Endometrial microvascular endothelial cells (primary cell): ENCODE measurements around the gene KLHDC8A. TPM values are rescaled to one million over a fixed set of nuclear protein-coding genes. Genes with fewer than 3 reads are reported as not detected.
"Not testable (repeated sequence)": the region's sequence is repeated elsewhere in the genome, so short reads cannot be mapped to it uniquely, and the experiment has no call there.

Source experiments
- in situ Hi-C: cut with HindIII; loops from 2 replicates; pipeline ENCODE4 v1.10.0; 2017; ENCODE audit warnings: low sequenced_read_pairs, low pct_unique_long_range_greater_than_20kb; ENCODE audit errors: inconsistent ontology term
- total RNA-seq: library from RNA; depleted of rRNA; stranded (reverse); fragments of >200 nt; gene quantifications from one replicate; pipeline ENCODE4 v1.2.3, GENCODE V29; 2015; ENCODE audit errors: inconsistent ontology term

Gene KLHDC8A, protein sequence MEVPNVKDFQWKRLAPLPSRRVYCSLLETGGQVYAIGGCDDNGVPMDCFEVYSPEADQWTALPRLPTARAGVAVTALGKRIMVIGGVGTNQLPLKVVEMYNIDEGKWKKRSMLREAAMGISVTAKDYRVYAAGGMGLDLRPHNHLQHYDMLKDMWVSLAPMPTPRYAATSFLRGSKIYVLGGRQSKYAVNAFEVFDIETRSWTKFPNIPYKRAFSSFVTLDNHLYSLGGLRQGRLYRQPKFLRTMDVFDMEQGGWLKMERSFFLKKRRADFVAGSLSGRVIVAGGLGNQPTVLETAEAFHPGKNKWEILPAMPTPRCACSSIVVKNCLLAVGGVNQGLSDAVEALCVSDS
- not detected for total RNA-seq

DNA sequence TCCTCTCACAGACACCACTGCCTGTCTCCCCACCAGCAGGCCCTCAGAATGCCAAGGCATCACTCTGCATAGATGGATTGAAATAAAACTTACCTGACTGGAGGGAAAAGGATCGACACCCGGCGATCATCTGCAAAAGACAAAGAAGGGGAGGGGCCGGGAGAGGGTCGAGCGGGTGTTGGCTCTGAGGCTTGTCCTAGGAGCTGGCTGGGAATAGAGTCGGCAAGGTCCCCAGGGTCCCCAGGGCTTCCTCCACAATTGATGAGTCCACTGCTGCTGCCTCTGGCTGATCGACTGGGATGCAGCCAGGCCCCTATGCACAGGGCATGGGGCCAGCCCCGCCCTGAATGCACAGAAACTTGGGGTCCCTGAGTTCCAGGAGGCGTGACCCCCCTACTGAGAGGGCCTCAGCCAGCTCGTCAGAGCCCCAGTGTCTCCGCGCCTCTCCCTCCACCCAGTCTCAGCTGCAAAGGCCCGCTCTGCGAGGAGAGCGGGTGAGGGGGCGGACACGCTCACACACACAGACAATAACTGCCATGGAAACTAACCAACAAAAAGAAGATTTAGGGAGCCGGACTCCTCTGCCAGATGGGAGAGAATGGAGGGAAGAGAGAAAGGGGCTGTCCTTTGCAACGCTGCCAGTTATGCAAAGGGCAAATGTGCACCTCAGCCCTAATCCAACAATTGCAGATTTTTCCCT lies at the start of gene KLHDC8A:
Gene KLHDC8A (minus strand): TSS at position 483 of the 700 bp plus-strand sequence. CDS start 13,318 bp downstream, outside the sequence.
- in situ Hi-C loops, result no loop called here

DNA sequence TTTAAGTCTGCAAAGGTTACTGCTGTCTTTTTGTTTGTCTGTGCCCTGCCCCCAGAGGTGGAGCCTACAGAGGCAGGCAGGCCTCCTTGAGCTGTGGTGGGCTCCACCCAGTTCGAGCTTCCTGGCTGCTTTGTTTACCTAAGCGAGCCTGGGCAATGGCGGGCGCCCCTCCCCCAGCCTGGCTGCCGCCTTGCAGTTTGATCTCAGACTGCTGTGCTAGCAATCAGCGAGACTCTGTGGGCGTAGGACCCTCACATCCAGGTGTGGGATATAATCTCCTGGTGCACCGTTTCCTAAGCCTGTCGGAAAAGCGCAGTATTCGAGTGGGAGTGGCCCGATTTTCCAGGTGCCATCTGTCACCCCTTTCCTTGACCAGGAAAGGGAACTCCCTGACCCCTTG lies 49.5 kb upstream of the KLHDC8A start:
- in situ Hi-C loops, result not testable (repeated sequence)

DNA sequence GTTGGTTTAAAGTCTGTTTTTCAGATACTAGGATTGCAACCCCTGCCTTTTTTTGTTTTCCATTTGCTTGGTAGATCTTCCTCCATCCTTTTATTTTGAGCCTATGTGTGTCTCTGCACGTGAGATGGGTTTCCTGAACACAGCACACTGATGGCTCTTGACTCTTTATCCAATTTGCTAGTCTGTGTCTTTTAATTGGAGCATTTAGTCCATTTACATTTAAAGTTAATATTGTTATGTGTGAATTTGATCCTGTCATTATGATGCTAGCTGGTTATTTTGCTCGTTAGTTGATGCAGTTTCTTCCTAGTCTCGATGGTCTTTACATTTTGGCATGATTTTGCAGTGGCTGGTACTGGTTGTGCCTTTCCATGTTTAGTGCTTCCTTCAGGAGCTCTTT lies 47.8 kb upstream of the KLHDC8A start:
- in situ Hi-C loops, result not testable (repeated sequence)

DNA sequence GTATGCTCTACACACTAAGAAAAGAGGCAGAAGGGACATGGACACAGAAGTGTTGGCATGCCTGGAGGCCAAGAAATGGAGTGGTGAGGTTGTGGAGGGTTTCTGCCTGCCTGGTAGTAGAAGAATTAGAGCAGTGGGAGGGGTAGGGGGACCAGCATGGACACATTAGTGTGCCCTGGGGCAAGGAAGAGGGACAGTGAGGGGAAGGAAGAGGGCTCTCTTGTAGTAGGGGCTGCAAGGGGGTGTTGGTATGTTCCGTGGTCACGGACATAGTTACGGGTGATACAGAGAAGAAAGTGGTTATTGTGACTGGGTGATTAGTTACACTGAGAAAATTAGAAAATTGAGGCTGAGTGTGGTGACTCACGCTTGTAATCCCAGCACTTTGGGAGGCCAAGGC lies 41.9 kb upstream of the KLHDC8A start:
- in situ Hi-C loops, result no loop called here

DNA sequence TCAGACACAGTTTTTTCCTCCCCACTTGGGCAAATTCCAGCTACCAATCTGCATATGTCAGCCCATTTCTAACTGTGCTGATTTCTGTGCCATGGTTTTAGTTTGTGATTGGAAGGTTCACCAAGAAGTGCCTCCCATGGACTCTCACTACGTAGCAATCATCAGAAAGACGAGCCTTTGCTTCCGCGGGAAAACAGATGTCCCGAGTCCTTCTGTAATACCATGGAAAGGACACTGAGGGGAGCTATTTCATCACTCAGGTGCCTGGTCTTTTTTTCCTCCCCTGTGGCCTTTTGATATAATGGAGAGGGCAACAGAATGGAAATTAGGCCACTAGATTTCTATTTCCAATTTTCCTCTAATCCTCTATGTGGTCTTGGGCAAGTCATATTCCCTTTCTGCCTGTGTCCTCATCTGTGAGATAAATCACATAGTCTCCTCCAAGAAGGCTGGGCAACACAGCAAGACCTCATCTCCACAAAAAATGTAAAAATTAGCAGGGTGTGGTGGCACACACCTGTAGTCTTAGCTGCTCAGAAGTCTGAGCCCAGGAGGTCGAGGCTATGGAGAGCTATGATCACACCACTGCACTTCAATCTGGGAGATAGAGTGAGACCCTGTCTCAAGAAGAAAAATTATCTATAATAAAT lies 40.4 kb upstream of the KLHDC8A start:
- in situ Hi-C loops, result no loop called here

DNA sequence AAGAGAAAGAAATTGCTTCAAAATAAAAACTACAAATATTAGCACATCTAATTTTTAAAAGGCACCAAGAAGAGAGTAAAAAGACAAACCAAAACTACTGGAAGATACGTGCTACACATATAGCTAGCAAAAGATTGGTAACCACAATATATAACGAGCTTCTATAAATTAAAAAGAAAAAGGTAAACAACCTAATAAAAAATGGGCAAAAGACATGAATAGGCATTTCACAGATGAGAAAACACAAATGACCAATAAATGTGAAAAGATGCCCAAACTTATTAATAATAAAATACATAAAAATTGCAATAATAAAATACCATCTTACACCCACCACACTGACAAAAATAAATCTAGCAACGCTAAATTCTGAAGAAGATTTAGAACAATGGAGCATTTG lies 38.9 kb upstream of the KLHDC8A start:
- in situ Hi-C loops, result no loop called here

DNA sequence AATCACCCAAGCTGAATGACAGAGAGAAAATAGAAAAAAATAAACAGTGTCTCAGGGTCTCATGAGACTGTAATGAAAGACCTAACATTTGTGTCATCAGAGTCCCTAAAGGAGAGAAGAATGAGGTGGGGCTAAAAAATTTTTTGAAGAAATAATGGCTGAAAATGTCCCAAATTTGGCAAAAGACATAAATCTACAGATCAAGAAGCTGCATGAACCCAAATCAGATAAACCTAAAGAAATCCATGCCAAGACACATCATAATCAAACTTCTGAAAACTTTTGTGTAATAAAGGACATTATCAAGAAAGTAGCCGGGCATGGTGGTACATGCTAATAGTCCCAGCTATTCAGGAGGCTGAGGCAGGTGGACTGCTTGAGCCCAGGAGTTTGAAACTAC lies 35.9 kb upstream of the KLHDC8A start:
- in situ Hi-C loops, result no loop called here

DNA sequence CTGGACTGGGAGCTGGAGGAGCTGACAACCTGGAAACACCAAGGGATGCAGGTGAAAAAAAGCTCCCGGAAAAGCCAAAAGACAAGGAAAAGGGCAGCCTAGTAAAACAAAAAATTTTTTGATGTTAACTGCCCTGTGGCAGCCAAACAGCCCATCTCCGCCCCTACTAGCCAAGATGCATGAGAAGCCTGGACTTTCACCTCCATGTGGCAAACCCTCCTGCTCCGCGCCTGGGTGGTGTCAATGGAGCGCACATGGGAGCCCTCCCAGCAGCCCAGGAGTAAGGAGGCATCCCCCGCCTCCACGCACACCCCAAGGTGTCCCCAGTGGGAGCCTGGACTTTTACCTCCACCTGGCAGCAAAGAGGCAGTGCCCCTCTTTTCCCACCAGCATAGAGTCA lies 34.7 kb upstream of the KLHDC8A start:
- in situ Hi-C loops, result no loop called here

DNA sequence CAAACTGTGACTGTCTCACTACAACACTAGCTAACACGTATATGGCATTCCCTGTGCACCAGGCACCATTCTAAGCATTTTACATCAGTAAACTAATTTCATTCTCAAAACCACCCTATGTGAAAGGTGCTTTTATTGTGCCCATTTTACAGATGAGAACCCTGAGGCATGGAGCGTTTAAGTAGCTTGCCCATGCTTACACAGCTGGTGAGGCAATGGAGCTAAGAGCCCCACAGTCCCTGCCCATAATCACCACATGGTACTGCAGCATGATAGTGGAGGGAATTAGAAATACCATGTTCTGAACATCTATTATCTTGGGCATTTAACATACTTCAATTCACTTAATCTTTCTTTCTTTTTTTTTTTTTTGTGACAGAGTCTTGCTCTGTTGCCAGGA lies 31.1 kb upstream of the KLHDC8A start:
- in situ Hi-C loops, result no loop called here

DNA sequence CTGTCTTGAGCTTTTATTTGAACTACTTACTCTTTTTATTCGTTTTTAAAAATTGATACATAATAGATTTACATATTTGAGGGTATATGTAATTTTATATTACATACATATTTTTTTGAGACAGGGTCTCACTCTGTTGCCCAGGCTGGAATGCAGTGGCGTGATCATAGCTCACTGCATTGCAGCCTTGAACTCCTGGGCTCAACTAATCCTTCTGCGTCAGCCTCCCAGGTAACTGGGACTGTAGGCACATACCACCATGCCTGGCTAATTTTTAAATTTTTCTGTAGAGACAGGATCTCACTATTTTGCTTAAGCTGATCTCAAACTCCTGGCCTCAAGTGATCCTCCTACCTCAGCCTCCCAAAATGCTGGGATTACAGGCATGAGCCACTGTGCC lies 26.3 kb upstream of the KLHDC8A start:
- in situ Hi-C loops, result not testable (repeated sequence)

DNA sequence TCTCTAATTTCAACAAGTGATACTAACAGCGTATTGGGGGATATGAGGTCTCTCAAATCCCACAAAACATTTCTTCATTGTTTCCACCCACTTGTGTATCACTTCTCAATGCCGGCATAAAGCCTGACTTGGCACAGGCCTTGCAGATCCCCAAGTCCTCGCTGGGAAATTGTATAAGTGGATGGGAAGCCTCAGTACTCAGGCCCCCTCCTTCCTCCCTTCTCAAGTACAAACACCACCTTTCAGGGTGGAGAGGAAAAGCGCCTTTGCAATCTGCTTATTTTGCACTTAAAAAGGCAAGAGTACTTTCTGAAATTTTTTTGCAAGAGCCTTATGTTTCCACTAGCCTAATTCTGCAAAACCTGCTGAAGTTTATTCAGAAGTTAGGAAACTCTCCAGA lies 25.8 kb upstream of the KLHDC8A start:
- in situ Hi-C loops, result no loop called here

DNA sequence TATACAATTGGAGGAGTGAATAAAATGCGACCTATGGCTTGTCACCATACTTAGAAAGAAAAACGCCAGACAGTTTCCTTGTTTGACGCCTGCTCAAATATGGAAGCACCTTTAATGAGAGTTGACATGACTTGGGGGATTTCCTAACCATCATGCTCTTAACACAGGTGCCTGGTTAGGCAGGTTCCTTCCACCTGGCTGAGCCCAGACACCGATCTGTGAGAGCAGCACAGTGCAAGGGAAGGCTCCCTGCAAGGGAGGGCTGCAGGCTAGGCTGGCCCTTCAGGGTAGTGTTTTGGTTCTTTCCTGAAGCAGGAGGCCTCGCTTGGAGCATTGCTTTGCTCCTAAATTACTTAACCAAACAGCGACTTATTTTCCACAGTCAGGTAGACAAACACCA lies 24.6 kb upstream of the KLHDC8A start:
- in situ Hi-C loops, result no loop called here

DNA sequence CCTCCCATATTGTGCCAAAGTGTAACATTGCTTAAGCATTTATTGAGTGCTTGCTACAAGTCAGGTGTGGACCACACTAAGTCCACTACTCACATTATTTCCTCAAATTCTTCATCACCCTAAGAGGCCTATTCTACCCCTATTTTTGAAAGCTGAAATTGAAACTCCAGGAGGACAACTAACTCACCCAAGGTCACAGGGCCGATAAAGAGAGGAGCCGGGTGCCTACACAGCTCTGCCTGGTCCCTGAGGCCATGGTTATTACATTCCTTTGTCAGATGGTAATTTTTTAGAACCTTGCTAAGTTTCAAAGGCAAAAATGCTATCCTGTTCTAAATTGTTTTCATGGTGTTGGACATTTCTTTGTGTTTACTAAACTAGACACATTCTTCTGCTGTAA lies 24.2 kb upstream of the KLHDC8A start:
- in situ Hi-C loops, result no loop called here

DNA sequence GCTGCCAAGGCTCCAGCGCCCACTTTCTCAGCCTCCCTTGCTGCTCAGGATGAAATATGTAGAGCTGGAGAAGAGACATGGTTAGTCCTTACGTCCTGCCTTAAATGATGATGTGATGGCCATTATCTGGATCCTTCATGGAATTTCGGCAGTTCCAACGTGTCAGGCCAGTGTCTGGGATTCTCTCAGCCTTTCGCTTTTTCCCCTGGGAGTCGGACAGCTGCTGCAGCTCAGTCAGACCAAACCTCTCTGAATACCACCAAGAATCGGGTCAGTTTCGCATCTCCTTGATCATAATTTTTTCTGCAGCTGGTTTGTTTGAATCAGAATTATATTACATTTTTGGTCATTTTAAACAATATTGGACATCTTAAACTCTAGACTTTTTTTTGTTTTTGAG lies 22.3 kb upstream of the KLHDC8A start:
- in situ Hi-C loops, result no loop called here

DNA sequence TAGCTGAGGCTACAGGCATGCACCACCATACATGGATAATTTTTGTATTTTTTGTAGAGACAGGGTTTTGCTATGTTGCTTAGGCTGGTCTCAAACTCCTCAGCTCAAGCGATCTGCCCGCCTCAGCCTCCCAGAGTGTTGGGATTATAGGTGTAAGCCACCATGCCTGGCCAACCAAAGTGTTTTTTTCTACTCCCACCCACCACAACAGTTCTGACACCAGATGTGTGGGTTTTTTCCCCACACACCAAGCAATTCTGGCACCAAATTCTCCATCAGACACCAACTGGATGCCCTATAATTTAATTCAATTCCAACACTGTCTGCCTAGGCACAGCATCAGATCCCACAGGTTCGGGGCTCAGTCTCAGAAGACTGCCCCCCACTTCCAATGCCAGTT lies 20.6 kb upstream of the KLHDC8A start:
- in situ Hi-C loops, result no loop called here

DNA sequence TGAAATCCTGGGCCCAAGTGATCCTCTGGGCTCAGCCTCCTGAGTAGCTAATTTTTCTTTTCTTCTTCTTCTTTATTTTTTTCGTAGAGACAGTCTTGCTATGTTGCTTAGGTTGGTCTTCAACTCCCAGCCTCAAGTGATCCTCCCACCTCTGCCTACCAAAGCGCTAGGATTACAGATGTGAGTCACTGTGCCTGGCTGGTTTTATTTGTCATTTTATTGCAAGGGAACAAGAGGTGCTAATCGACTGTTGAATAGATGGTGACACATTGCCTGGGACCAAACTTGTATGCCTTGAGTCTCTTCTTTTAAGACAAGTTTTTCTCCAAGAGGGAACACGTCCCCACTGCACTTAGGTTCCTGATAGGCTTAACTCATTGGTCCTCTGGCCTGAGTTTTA lies 20.0 kb upstream of the KLHDC8A start:
- in situ Hi-C loops, result no loop called here

DNA sequence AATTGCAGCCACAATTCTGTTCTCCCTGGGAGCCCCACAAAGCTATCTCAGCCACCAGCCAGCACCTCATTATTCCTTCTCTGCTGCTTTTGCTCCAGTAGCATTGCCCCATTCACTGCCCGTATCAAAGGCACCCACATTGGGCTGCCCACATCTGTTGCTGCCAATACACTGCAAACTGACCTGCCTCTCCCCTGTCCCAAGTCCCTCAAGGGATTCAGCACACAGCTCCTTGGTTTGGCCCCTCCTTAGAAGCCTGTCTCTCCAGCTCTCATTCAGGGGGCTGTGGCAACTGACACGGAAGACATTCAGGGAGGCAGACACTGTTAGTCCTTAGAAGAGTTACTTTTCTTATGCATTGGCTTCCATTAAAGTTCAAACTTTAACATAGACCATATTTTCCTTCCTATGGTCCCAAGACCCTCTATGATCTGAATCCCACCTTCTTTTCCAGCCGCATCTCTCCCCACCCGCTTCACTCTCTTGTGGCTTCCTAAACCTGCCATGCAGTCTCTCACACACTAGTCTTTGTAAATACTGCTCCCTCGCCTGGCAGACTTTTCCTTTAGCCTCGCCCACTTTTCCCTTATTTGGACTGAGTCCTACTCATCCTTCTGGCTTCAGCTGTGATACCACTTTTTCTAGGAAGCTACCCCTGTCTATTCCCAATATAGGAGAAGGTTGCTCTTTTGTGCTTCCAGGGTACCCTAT lies 19.3 kb upstream of the KLHDC8A start:
- in situ Hi-C loops, result no loop called here

DNA sequence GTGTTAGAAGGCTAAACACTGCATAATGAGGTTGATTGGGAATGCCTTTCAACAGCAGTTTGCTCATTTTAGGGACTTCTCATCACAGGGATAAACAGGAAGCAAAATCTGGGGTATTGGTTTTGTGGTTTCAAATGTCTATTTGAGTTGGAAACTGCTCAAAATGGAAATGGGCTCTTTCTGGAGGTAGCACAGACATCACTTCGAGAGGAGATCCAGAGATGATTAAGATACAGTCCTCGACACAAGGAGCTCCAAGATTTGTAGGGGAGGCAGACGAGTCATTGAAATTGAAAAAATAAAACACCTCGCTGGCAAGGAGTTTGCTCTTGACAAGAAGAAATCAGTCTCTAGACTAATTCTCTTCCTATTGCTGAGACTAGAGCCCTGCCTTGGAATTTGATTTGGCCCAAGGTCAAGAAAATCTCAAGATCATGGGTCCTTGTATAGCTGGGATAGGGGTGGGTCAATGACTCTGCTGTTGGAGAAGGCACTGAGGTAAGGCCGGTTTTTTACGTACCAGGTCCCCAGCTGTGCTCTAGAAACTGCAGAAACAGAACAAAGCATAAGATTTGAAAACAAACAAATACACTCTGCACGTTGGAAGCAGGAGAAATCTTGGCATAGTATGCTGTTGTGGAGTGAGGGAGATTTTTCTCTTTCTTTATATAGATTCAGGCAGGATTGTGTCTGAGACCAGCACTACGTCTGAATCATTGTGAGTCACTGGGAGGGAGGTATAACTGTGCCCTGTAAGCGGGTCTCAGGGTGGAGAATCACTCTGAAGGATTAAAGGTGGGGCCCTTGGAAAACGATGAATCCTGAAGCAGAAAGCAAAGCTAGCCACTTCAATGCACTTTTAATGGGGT lies 17.7 kb upstream of the KLHDC8A start:
- in situ Hi-C loops, result no loop called here

DNA sequence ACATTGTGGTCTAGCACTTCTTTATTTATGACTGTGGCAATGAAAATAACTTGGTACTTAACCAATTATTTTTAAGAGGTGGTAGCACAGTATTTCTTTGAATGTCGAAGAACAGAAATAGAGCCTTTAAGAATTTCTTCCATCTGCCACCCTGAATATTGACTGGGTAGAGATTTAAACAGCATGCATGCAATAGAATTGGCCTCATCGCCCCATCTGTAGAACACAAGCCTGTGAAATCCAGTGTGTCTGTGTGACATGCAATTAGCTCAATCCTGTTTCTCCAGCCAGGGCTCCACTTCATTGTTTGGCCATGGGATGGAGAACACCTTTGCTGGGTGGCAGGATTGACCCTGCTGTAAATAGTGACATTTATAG lies 17.1 kb upstream of the KLHDC8A start:
- in situ Hi-C loops, result no loop called here
